AG20443 (cell line): ENCODE data around the gene PSMB5.

Experiments used
- DNase-seq: peaks from one replicate; pipeline ENCODE4 v3.0.0; 2012; ENCODE audit warnings: low spot score, mixed read lengths

The PSMB5 gene

DNA sequence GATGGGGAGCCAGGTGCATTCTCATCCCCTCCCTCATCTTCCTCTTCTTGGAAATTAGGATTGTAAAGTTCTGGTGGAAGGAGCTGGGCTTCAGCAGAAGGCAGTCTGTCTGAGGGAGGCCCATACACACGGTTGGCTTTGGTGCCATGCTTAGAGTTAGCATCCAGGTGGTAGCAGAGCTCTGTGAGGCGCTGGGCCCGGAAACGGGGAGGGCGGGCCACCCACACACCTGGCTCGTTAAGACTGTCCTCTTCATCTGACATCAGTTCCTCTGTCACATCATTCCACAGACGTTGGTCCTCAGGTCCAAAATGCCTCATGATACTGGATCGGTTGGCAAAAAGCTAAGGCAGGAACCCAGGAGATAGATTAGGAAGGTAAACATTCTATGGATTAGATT, 47.4 kb downstream of the PSMB5 start:
- no peak for DNase-seq

DNA sequence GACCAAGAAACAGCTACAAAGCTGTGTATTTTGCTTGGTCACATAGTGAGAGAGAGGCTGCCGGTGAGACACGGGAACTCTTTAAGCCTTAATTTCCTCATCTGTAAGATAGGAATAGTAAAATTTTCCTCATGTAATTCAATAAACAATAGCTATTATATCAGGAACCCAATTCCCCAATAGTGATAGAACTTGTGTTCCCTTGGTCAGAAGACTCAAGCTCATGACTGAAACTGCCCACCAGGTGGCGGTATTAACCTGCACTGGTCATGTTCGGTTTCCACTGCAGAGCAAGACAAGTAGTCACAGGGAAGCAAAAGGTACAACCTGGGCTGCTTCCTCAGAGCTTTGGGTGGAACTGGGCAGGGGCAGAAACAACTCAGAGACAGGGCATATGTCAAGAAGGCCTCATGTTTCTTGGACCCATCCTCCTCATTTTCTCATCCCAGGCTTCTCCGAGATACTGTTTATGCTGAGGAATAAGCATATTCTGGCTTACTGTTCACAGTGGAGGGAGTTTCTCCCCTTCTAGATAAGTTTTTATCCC, 48.1 kb downstream of the PSMB5 start:
- peak; percentile 83 for DNase-seq

GRCh38 chr14:22985894-22986507, 48.7 kb downstream of the PSMB5 start:
- no peak for DNase-seq

DNA sequence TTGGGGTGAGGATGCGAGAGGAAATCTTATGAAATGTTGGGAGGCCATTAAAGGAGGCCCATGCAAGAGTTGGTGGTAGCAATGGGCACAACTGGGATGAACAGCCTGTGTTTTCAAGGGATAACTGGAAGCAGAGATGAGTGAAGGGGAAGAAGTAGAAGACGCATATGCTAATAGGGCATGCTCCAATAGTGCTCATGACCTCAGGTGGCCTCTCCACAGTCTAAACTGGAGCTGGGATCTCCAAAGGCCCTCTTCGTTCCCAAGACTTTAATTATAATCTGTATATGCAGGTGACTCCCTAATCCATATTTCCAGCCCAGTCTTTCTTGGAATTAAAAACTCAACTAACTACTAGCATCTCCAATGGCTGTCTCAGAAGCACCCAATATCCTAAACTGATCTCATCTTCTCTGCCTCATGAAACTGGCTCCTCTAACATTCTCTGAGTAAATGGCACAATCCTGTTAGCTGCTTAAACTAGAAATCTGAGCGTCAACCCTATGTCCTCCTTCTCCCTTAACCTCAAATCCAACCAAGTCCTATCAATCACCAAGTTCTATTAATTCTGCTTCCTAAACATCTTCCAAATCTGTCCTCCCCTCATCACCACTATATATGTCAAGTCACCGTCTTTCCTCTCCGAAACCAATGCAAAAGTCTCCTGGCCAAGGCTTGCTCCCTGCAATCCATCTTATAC, 49.6 kb downstream of the PSMB5 start:
- no peak for DNase-seq

- DNase-seq = peak; percentile 95
Observed at GRCh38 chr14:22982477-22983245, 52.0 kb downstream of the PSMB5 start, which contains the start of gene AJUBA. AJUBA (minus strand) TSS chr14:22982551; CDS start chr14:22982266, 285 bp downstream.

DNA sequence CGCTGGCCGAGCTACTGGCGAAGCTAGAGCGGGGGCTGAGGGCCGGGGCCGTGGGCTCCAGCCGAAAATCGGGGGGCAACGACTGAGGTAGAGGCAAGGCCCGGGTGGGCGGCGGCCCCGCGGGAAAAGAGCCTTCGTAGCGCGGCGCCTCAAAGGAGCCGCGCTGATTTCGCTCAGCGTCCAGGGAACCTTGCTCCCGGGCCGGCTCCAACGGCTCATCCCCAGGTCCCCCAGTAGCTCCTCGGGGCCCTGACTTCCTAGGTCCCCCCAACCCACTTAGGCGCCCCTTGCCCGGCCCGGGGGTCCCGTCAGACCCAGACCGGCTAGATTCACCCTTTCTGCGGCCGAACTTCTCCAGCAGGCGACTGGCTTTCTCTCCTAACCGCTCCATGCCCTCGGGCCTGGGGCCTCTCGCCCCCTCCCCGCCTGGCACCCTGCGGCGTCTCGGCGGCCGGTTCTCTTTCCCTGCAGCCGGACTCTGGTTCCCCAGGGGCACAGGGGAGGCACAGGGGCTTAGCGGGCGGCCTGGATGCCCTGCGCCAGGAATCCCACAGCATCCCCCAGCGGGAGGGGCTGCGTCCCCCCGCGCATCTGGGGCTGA, 52.7 kb downstream of the PSMB5 start:
- no peak for DNase-seq

DNA sequence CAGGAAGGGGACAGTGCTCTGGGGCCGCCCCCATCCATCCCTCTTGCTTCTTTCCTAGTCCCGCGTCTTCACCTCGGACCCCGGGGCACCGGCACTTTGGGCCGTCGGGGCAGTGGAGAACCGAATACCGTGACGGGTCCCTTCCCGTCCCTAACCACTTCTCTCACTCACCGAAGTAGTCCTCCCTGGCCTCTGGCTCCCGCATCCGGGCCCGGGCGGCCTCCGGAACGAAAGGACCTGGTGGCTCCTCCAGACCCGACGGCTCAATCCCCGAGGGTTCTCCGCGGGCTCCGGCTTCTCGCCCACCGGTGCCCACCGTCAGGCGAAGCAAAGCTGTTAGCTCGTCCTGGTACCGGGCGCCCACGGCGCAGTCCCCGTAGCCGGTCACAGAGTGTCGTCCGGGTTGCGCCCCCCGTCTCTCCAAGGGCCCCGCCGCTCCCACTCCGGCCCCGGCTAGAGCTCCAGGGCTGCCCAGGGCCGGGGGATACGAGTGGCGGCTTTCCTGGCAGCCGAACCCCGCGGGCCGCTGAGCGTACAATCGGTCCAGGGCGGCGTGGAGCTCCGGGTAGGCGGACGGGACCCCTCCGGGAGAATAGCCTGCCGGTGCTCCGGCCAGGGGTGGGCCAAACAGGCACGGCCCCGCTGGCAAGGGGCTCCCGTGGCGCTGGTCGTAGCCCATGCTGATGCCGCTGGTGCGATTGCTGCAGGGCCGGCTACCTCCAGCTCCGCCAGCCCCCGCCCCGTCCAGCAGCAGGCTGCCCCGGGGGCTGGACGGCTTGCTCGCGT, 53.4 kb downstream of the PSMB5 start:
- DNase-seq = peak; percentile 42

DNA sequence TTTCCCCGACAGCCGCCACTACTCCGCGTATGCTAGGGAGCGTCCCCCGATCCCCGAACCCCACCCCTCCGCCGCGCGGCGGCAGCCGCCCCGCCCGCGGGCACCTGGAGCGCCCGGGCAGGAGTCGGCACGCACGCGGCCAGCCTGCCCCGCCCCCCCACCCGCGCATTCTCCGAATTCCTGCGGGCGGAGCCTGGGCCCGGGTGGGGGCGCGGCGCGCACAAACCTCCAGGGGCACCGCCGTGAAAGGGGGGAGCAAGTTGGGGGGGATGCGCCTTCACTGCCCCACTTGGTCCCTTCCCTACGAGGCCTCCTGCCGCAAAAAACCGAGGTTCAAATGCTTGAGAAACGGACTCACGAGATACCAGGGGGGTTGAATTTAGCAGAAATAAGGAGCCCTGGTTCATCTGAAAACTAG, 54.0 kb downstream of the PSMB5 start:
- peak; percentile 92 for DNase-seq

DNA sequence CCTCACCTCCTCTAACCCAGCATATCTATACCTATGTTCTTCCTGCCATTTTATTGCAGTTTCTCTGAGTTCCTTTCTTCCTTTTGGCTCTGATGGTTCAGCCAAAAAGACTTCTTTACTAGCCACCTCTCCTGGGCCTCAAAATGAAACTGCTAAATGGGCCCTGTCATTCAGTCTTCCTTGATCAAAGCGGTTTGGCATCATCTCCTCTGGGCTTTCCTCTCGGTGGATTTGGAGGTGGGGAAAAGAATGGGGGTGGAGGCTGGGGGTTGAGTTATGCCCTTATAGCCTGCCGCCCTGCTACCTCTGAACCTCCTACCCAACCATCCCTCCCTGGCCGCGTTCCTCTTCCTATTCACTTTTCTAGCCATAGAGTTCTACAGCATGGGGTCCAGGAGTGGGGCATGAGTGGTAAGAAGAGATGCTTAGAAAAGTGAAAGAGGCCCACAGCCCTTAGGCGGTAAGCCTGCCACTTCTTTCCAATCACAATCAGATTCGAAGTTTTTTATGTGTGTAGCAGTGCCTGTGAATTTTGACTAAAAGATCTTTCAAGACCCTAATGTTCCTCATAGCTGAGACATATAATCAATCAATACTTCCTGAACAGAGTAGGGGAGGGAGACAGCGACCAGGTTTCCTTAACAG, 54.8 kb downstream of the PSMB5 start:
- DNase-seq = no peak

DNA sequence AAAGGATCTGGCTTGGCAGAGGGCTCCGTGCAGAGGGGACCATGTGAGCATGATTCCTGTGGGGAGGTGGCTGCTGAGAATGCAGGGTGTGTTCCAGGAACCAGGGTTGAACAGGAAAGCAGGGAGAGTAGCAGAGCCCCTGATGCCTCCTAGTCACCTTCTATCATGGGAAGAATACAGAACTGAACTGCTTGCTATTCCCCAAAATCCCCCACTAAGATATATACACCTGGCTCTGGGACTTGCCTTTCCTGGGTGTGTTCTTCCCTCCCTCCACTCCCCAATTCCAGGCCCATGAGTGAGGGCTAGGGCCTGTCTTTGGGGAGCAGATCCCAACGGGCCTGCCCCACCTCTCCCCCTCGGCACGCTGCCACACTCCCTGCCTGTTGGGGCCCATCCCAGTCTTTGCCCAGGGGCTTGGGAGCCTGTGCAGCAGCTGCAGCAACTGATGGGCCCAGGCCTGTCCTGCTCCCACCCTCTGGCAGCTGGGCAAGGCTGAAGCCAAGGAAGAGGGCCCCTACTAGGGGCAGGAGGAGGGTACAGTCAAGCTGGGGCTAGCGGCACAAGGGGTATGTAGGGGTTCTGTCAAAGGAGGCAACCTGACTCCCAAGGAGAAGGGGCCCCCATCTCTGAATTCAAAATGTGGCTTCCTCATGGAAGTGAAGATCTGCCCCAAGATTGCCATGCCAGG, 55.6 kb downstream of the PSMB5 start:
- DNase-seq = no peak

DNA sequence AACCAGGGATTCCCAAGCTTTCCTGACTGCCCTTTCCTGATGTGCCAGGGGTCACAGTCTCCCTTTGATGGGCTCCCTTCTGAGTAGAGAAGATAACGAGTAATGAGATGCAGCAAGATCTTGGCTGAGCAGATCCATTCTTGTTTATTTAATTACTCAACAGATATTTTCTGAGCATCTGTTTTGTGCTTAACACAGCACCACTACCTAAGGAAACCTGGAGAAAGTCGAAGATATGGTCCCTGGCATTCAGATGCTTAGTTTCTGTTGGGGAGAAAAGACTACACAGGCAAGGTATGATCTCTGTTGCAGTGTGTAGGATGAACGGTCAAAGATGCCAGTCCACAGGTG, 56.2 kb downstream of the PSMB5 start:
- DNase-seq = no peak

GRCh38 chr14:22977684-22978486, 56.8 kb downstream of the PSMB5 start:
- peak; percentile 91 for DNase-seq

DNA sequence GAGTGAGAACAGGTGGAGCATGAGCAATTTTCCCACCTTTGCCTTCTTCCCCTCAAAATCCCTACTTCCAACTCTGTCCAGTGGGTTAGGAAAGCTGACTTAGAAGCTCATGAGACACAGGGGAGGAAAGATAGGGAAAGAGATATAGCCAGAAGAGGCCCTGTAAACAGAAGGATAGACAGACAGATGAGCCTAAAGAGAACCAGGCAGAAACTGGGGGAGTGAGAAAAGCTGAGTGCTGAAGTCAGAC, 57.3 kb downstream of the PSMB5 start:
- no peak for DNase-seq

DNA sequence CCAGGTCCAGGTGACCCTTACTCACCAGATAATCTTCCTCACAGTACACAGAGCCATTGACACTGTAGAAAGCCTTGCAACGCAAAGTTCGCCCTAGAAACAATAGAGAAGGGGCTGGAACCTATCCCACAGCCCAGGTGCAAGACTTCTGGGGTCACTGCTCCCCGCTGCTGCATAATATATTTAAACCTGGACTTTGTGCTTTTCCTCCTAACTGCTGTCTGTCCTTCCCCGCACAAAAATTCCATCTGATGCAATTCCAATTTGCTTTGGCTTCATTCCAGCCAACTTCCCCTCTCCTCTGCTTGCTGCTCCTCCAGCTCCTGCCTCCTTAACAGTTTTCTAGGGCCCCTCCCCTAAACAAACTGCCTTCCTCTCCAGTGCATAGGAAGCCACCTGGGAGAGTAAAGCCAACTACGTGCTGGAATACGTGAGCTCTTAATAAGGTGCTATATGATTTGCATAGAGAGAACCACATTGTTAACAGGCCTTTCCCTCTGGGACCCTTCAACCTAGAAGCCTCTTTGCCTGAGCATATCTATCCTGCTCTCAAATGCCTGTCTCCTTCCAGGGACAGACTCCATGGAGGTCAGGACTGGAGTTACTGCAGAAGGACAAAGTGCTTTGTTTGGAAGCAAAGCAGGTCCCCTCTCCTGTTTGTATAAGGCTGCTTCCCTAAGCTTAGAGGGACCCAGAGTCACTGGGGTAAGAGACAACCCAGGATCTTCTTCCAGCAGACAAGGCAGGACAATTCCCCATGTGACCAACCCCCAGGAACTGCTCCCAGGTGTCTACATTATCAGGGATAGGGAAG, 57.9 kb downstream of the PSMB5 start:
- no peak for DNase-seq
